Globus pallidus (tissue), 1 donor: ENCODE results near the gene PARP14.

ENCODE experiments used
- DNase-seq: peaks from one replicate; pipeline ENCODE4 v3.0.0-alpha.2; 2015; ENCODE audit warnings: low spot score

The PARP14 gene

DNA sequence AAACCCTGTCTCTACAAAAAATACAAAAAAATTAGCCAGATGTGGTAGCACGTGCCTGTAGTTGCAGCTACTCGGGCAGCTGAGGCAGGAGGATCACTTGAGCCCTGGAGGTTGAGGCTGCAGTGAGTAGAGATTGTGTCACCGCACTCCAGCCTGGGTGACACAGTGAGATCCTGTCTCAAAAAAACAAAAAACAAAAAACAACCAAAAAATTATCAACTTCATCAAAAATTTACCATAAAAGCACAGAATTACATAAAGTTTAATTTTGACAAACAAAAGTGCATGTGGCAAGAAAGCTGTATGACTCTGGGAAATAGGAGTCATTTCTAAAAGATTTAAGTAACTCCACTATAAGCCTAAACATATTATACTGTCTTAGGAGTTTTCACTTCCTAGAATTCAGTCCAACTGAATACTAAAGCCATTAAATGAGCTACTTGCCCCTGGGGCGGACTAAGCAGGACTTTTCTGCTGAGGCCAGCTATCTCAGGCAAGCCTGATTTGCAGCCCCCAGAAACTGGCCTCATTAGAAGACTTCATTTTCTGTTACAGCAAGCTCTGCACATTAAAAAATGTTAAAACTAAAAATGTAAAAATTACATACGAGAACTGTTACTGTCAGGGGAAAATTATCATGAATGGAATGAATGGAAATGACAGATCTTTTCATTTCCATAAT, 90.0 kb downstream of the PARP14 start:
- peak; percentile 20 for DNase-seq

DNA sequence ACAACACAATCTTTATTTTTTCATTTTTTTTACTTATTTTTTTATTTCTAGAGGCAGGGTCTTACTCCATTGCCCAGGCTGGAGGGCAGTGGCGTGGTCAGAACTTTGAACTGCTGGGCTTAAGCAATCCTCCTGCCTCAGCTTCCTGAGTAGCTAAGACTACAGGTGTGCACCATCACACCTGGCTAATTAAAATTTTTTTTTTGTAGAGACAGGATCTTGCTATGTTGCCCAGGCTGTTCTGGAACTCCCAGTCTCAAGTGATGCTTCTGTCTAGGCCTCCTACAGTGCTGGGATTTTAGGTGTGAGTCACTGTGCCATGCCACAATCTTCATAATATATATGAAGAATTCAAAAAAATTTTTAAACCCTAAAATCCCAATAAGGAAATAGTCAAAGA, 92.2 kb downstream of the PARP14 start:
- DNase-seq: no peak

- DNase-seq: peak; percentile 25
Observed at GRCh38 chr3:122773944-122774509, 93.4 kb downstream of the PARP14 start.

GRCh38 chr3:122774564-122774963, 93.9 kb downstream of the PARP14 start:
- no peak for DNase-seq

DNA sequence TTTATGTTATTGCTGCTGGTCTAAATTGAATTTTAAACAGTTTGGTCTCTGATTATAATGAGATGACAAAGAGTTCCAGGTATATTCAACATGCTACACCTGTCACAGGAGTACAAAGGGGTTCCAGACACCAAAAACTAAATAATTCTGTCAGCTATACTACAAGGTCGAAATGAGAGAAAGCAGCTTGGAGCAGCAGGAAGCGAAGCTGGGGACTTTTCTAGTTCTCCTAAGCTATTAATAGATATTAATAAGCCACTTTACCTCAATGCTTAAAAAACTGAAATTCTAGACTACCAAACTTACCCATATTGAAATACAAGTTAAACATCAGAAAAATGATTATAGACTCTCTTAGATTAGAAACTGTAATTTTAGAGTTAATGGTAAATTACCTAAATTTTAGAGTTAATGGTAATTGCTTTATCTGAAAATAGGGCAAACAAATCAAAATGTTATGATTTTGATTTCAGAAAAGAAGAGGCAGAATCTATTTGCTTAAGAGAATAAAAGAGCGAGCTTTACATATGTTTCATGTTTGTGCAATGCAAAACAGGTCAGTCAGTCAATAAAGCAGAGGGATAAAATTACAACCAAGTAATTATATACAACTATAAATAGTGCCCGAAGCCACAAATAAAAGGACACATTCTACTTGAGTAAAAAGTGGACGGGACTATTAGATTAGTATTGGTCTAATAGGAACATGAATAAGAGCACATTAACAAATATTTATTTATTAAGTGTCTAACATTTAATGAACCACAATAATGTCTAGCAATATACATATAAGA, 96.2 kb downstream of the PARP14 start:
- DNase-seq: no peak

- no peak for DNase-seq
Observed at GRCh38 chr3:122777563-122777962, 96.9 kb downstream of the PARP14 start.
